GM12865 (cell line): ENCODE data around the gene RRP1B.

Experiments used
- DNase-seq: peaks from one replicate; pipeline ENCODE4 v3.0.0; 2010; ENCODE audit warnings: low read depth
- H3K4me3 ChIP-seq: 2 replicates; pipeline ENCODE4 v1.5.1; 2011; ENCODE audit warnings: mild to moderate bottlenecking, low read depth, low read length, control low read depth
- TF ChIP-seq, protein P1 (sequence below): IDR thresholded peaks from 2 replicates; pipeline ENCODE4 v1.5.1; 2011; ENCODE audit warnings: low read length, control low read depth, low read depth, inconsistent platforms; ENCODE audit not compliant: insufficient read depth; ENCODE audit errors: missing control alignments

The RRP1B gene

DNA sequence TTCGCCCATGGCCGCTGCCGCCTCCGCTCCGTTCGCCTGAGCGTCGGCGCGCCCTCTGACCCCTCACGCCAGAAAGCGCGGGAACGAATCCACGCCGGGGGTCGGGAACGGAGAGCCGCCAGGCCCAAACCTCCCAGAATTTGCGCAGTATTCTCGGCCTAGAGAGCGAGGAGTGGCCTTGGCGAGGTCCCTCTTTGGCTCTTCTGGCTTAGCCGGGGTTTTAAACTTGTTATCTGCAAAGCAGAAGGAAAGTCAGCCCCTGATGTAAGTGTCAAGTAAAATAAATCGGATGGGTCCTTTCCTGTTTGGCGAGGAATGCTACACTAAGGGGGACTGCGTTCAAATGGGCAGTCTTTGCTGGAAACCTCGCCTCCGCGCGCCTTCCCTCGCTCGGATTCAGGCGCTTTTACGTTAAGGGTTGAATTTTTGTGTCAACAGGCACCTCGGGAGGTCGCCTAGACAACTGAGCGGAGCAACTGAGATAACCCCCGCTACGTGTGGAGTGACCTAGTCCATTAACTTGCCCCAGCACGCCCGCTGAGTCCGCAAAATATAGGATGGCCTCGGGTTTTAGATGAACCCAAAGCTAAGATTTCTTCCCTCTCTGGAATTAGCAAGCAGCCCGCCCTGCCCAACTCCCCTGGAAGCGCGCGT, 1.1 kb upstream of the RRP1B start:
- TF ChIP-seq, protein P1, sequence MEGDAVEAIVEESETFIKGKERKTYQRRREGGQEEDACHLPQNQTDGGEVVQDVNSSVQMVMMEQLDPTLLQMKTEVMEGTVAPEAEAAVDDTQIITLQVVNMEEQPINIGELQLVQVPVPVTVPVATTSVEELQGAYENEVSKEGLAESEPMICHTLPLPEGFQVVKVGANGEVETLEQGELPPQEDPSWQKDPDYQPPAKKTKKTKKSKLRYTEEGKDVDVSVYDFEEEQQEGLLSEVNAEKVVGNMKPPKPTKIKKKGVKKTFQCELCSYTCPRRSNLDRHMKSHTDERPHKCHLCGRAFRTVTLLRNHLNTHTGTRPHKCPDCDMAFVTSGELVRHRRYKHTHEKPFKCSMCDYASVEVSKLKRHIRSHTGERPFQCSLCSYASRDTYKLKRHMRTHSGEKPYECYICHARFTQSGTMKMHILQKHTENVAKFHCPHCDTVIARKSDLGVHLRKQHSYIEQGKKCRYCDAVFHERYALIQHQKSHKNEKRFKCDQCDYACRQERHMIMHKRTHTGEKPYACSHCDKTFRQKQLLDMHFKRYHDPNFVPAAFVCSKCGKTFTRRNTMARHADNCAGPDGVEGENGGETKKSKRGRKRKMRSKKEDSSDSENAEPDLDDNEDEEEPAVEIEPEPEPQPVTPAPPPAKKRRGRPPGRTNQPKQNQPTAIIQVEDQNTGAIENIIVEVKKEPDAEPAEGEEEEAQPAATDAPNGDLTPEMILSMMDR = no peak
- no peak overlapping the region for H3K4me3 ChIP-seq
- no peak for DNase-seq

- no peak for DNase-seq
- peak overlapping the region; percentile 62 for H3K4me3 ChIP-seq
- TF ChIP-seq, protein P1 = no peak
Measured at GRCh38 chr21:43658769-43659135, 608 bp upstream of the RRP1B start.

GRCh38 chr21:43662286-43662685, 2.9 kb downstream of the RRP1B start:
- no peak overlapping the region for H3K4me3 ChIP-seq
- TF ChIP-seq, protein P1 = no peak

GRCh38 chr21:43663033-43663432, 3.7 kb downstream of the RRP1B start:
- DNase-seq = peak; percentile 59
- TF ChIP-seq, protein P1 = no peak

More at GRCh38 chr21:43662286-43662685, 2.9 kb downstream of the RRP1B start:
- no peak for DNase-seq

GRCh38 chr21:43664358-43664757, 5.0 kb downstream of the RRP1B start:
- no peak for DNase-seq
- no peak overlapping the region for H3K4me3 ChIP-seq
- TF ChIP-seq, protein P1 = no peak

More at GRCh38 chr21:43663033-43663432, 3.7 kb downstream of the RRP1B start:
- H3K4me3 ChIP-seq = no peak overlapping the region

DNA sequence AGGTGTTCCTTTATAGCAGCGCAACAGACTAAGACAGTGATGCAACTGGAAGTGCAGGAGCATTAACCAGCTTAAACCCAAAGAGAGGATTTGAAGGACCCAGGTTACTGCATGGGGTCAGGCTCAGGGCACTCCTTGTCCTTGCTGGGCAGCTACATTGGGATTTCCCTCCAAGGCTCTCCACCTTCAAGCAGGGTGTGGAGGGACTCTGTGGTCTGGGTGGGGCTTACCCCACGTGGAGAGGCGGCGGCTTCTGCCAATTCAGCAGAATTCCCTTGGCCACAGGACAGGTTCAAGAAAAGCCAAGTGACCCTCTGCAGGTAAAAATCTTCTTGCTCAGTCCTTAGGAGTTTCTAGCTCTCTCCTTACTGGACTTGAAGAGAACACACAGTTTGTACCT, 6.5 kb downstream of the RRP1B start:
- DNase-seq = no peak
- no peak overlapping the region for H3K4me3 ChIP-seq
- TF ChIP-seq, protein P1 = no peak

GRCh38 chr21:43667191-43667904, 8.0 kb downstream of the RRP1B start:
- TF ChIP-seq, protein P1 = no peak
- H3K4me3 ChIP-seq = no peak overlapping the region
- peak; percentile 47 for DNase-seq
